Measurements from ENCODE around the gene SLC35A4. TPM values are rescaled to one million over a fixed set of nuclear protein-coding genes. Genes with fewer than 3 reads are reported as not detected.
"Not testable (repeated sequence)": the region's sequence is repeated elsewhere in the genome, so short reads cannot be mapped to it uniquely, and the experiment has no call there.

SLC35A4 gene
- total RNA-seq, 1 donor from 2014 or later = 20.7 TPM

DNA sequence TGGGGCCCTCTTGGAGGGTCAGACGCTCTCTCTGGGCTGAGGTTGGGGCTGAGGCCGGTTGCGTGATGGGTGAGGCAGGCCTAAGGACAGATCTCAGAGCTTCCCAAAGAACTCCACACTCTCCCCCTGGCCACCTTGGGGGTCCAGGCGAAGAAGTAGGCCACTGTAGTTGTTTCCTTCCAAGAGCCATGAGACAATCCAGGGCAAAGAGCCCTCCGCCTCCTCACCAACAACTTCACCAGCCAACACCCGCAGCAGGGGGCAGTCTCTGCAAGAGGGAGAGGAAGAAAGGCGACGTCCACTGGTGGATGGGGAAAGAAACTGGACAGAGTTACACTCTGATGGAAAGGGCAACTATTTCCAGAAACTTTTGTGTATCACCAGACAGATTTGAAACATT, 10.7 kb downstream of the SLC35A4 start:
- Histone ChIP-seq H2AFZ (replicated peaks) (no peak overlapping the region), H3K4me3 (no peak overlapping the region), H3K9ac (no peak overlapping the region), H4K20me1 (ENCODE audit: low read depth) (no peaks in the 10 kb centered on the region), H3F3A (ENCODE audit: low read depth) (peaks cover 4% of the 10 kb centered on the region), H3K36me3 (no peaks in the 10 kb centered on the region), H3K4me2 (no peak overlapping the region), H3K79me2 (ENCODE audit: low read depth) (no peaks in the 10 kb centered on the region), H3K27ac (no peak overlapping the region), H3K4me1 (no peaks in the 10 kb centered on the region), H3K9me3 (ENCODE audit: low read depth) (no peaks in the 10 kb centered on the region), H3K27me3 (no peaks in the 10 kb centered on the region)
- Mint-ChIP-seq H3K4me1 (no peaks in the 10 kb centered on the region), H3K4me3 (no peak overlapping the region), H3K36me3 (no peaks in the 10 kb centered on the region), H3K27me3 (ENCODE audit: insufficient read depth, low read depth) (peaks cover 6% of the 10 kb centered on the region), H3K27ac (no peak overlapping the region), H3K9me3 (no peaks in the 10 kb centered on the region)
- DNase-seq (ENCODE audit: low spot score) = no peak
- TF ChIP-seq EZH2 (IDR thresholded peaks at IDR 0.05) (no peak), EZH2phosphoT487 (IDR thresholded peaks at IDR 0.05) (no peak)
- TF ChIP-seq, protein P1, sequence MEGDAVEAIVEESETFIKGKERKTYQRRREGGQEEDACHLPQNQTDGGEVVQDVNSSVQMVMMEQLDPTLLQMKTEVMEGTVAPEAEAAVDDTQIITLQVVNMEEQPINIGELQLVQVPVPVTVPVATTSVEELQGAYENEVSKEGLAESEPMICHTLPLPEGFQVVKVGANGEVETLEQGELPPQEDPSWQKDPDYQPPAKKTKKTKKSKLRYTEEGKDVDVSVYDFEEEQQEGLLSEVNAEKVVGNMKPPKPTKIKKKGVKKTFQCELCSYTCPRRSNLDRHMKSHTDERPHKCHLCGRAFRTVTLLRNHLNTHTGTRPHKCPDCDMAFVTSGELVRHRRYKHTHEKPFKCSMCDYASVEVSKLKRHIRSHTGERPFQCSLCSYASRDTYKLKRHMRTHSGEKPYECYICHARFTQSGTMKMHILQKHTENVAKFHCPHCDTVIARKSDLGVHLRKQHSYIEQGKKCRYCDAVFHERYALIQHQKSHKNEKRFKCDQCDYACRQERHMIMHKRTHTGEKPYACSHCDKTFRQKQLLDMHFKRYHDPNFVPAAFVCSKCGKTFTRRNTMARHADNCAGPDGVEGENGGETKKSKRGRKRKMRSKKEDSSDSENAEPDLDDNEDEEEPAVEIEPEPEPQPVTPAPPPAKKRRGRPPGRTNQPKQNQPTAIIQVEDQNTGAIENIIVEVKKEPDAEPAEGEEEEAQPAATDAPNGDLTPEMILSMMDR (IDR thresholded peaks at IDR 0.05) = peak; percentile 17

DNA sequence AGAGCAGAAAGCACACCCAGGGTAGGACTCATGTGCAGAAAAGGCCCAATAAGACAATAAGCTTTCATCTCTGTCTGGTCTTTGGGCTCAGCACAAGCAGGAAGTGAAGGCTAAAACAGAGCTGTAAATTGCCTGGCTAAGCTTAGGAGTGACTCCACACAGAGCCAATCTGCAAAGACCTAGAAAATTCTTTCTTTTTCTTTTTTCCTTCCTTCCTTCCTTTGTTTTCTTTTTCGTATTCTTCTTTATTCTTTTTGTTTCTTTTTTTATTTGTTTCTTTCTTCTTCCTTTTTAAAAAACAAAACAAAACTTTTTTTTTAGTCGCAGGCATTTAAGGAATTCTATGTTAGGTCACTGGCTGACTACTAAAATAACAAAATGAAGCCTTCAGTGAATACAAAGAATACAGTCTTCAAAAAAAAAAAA, 12.2 kb downstream of the SLC35A4 start:
- no peak overlapping the region for H3K4me2 ChIP-seq
- H3K27ac ChIP-seq = no peak overlapping the region
- H2AFZ ChIP-seq (replicated peaks) = peak overlapping the region; percentile 97
- H3K9me3 Mint-ChIP-seq = no peaks in the 10 kb centered on the region
- TF ChIP-seq EZH2phosphoT487 (IDR thresholded peaks at IDR 0.05) = no peak
- peaks cover 2% of the 10 kb centered on the region for H3K27me3 ChIP-seq
- H3K36me3 Mint-ChIP-seq = no peaks in the 10 kb centered on the region
- peaks cover 6% of the 10 kb centered on the region for H3K27me3 Mint-ChIP-seq (ENCODE audit: insufficient read depth, low read depth)
- H3K9ac ChIP-seq = no peak overlapping the region
- H3K4me1 Mint-ChIP-seq = no peaks in the 10 kb centered on the region
- H3K27ac Mint-ChIP-seq = no peak overlapping the region
- H3K9me3 ChIP-seq (ENCODE audit: low read depth) = no peaks in the 10 kb centered on the region
- no peaks in the 10 kb centered on the region for H3K36me3 ChIP-seq
- DNase-seq (ENCODE audit: low spot score) = no peak
- H3F3A ChIP-seq (ENCODE audit: low read depth) = peaks cover 4% of the 10 kb centered on the region
- no peaks in the 10 kb centered on the region for H3K4me1 ChIP-seq
- H3K4me3 Mint-ChIP-seq = no peak overlapping the region
- no peaks in the 10 kb centered on the region for H3K79me2 ChIP-seq (ENCODE audit: low read depth)
- H4K20me1 ChIP-seq (ENCODE audit: low read depth) = no peaks in the 10 kb centered on the region
- H3K4me3 ChIP-seq = no peak overlapping the region

DNA sequence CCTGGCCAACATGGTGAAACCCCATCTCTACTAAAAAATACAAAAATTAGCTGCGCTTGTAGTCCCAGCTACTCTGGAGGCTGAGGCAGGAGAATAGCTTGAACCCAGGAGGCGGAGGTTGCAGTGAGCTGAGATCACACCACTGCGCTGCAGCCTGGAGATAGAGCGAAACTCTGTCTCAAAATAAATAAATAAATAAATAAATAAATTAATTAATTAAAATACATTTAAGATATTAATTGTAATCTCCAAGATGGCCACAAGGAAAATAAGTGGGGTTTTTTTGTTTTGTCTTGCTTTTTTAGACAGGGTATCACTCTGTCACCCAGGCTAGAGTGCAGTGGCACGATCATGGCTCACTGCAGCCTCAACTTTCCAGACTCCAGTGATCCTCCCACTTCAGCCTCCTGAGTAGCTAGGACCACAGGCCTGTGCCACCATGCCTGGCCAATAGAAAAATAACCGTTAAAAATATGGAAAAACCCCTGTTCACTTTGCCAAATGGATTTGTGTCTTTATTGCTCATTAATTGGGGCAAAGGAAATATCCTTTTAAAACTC, 14.6 kb downstream of the SLC35A4 start:
- DNase-seq (ENCODE audit: low spot score); H3K4me1 Mint-ChIP-seq; H3K4me3 Mint-ChIP-seq; H3K4me3 ChIP-seq; H3K4me1 ChIP-seq; H3K27me3 ChIP-seq; H3K27ac ChIP-seq; H3K36me3 Mint-ChIP-seq; H3K27ac Mint-ChIP-seq; H3F3A ChIP-seq (ENCODE audit: low read depth); H3K9me3 Mint-ChIP-seq; H3K27me3 Mint-ChIP-seq (ENCODE audit: insufficient read depth, low read depth); H3K36me3 ChIP-seq; H3K79me2 ChIP-seq (ENCODE audit: low read depth); H3K4me2 ChIP-seq; H3K9ac ChIP-seq; H4K20me1 ChIP-seq (ENCODE audit: low read depth); H2AFZ ChIP-seq (replicated peaks); H3K9me3 ChIP-seq (ENCODE audit: low read depth): not testable (repeated sequence)

DNA sequence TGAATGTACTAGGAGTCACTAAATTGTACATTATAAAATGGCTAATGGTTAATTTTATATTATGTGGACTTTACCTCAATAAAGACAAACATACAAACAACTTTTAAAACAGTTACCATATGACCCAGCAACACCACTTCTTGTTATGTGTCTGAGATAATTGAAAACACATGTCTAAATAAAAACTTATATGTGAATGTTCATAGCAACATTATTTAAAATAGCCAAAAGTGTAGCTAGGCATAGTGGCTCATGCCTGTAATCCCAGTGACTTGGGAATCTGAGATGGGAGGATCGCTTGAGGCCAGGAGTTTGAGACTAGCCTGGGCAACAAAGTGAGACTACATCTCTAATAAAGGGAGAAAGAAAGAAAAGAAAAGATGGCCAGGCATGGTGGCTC, 22.9 kb downstream of the SLC35A4 start:
- no peak overlapping the region for H3K27ac ChIP-seq

More for the DNA sequence above, 22.9 kb downstream of the SLC35A4 start:
- DNase-seq (ENCODE audit: low spot score) = no peak
- Histone ChIP-seq H4K20me1 (ENCODE audit: low read depth) (no peaks in the 10 kb centered on the region), H3K27me3 (no peaks in the 10 kb centered on the region), H3K4me1 (no peaks in the 10 kb centered on the region), H3F3A (ENCODE audit: low read depth) (no peaks in the 10 kb centered on the region), H3K9ac (no peak overlapping the region), H3K4me3 (no peak overlapping the region), H3K79me2 (ENCODE audit: low read depth) (no peaks in the 10 kb centered on the region), H3K9me3 (ENCODE audit: low read depth) (no peaks in the 10 kb centered on the region), H2AFZ (replicated peaks) (no peak overlapping the region), H3K36me3 (no peaks in the 10 kb centered on the region), H3K4me2 (no peak overlapping the region)
- H3K4me1 Mint-ChIP-seq = no peaks in the 10 kb centered on the region
- peaks cover 3% of the 10 kb centered on the region for H3K9me3 Mint-ChIP-seq
- H3K4me3 Mint-ChIP-seq = no peak overlapping the region
- peaks cover 4% of the 10 kb centered on the region for H3K27me3 Mint-ChIP-seq (ENCODE audit: insufficient read depth, low read depth)
- TF ChIP-seq EZH2 (IDR thresholded peaks at IDR 0.05) = no peak
- no peak for TF ChIP-seq EZH2phosphoT487 (IDR thresholded peaks at IDR 0.05)
- no peaks in the 10 kb centered on the region for H3K36me3 Mint-ChIP-seq
- no peak overlapping the region for H3K27ac Mint-ChIP-seq

Data from neural progenitor cell (in vitro differentiated cells).